HEK293 (cell line): ENCODE results near the gene FKRP.

Experiments used
- CTCF ChIA-PET: fragments of 350-600 bp; formaldehyde crosslinking; extraction: SDS; loops from one replicate; lab custom pipeline; 2021; ENCODE audit warnings: antibody characterized with exemption; lab: Yijun Ruan, JAX
- POLR2A ChIA-PET: fragments of 300-600 bp; formaldehyde crosslinking; extraction: SDS; loops from one replicate; lab custom pipeline; 2020; ENCODE audit warnings: antibody characterized with exemption, inconsistent platforms; lab: Yijun Ruan, JAX
- H3K27ac ChIP-seq: fragments of 200-500 bp; sonication (Bioruptor generic); 2 replicates; pipeline ENCODE4 v1.5.1; 2014; ENCODE audit warnings: low read depth, low read length, control low read depth, inconsistent platforms; ENCODE audit errors: extremely low read depth
- H3K36me3 ChIP-seq, 2 experiments: fragments of 200-500 bp in 1 of 2; sonication (Bioruptor generic) in 1 of 2; 1 replicate in 1 of 2; 2 replicates in 1 of 2; pipeline ENCODE4 v1.5.1; 2014 to 2017; ENCODE audit warnings: inconsistent platforms in 2 of 2, low read length in 2 of 2; ENCODE audit not compliant: control insufficient read depth in 2 of 2, insufficient read depth in 1 of 2
- H3K4me1 ChIP-seq: fragments of 200-500 bp; sonication (Bioruptor generic); 2 replicates; pipeline ENCODE4 v1.5.1; 2014; ENCODE audit warnings: mild to moderate bottlenecking, low read length, inconsistent platforms; ENCODE audit not compliant: control insufficient read depth, insufficient read depth
- H3K4me3 ChIP-seq: 2 replicates; pipeline ENCODE4 v1.5.1; 2011; ENCODE audit warnings: low read depth, mild to moderate bottlenecking, control low read depth, low read length, moderate library complexity
- H3K9me3 ChIP-seq: fragments of 200-500 bp; sonication (Bioruptor generic); 2 replicates; pipeline ENCODE4 v1.5.1; 2014; ENCODE audit warnings: low read depth, low read length, inconsistent platforms; ENCODE audit not compliant: control insufficient read depth, insufficient read depth
- HIC1 ChIP-seq: fragments of 450-650 bp; formaldehyde crosslinking; IDR thresholded peaks from 2 replicates; pipeline ENCODE4 v1.5.1; 2016; ENCODE audit warnings: missing biosample characterization, missing genetic modification characterization
- PATZ1 ChIP-seq: fragments of 450-650 bp; formaldehyde crosslinking; IDR thresholded peaks from 2 replicates; pipeline ENCODE4 v1.5.1; 2016; ENCODE audit warnings: missing biosample characterization, missing genetic modification characterization
- SETDB1 ChIP-seq: IDR thresholded peaks from one replicate; pipeline ENCODE4 v1.6.1; 2017; ENCODE audit warnings: mild to moderate bottlenecking, low read length, moderate library complexity, mixed read lengths; ENCODE audit not compliant: insufficient read length
- SP3 ChIP-seq: fragments of 450-650 bp; formaldehyde crosslinking; IDR thresholded peaks from 2 replicates; pipeline ENCODE4 v1.5.1; 2016; ENCODE audit warnings: missing biosample characterization, missing genetic modification characterization
- ZBTB7A ChIP-seq: fragments of 450-650 bp; formaldehyde crosslinking; IDR thresholded peaks from 2 replicates; pipeline ENCODE4 v1.5.1; 2016; ENCODE audit warnings: low read depth, missing biosample characterization, missing genetic modification characterization
- ZIC2 ChIP-seq: fragments of 450-650 bp; formaldehyde crosslinking; IDR thresholded peaks from 2 replicates; pipeline ENCODE4 v1.5.1; 2016; ENCODE audit warnings: missing biosample characterization, missing genetic modification characterization
- ZNF280C ChIP-seq: fragments of 450-650 bp; formaldehyde crosslinking; IDR thresholded peaks from 2 replicates; pipeline ENCODE4 v1.5.1; 2016; ENCODE audit warnings: missing biosample characterization, missing genetic modification characterization
- ZNF324 ChIP-seq: fragments of 450-650 bp; formaldehyde crosslinking; IDR thresholded peaks from 2 replicates; pipeline ENCODE4 v1.5.1; 2016; ENCODE audit warnings: missing biosample characterization, missing genetic modification characterization
- ZNF398 ChIP-seq: fragments of 450-650 bp; formaldehyde crosslinking; IDR thresholded peaks from 2 replicates; pipeline ENCODE4 v1.5.1; 2017; ENCODE audit warnings: missing biosample characterization, missing genetic modification characterization
- ZNF416 ChIP-seq: fragments of 450-650 bp; formaldehyde crosslinking; IDR thresholded peaks from 2 replicates; pipeline ENCODE4 v1.5.1; 2016; ENCODE audit warnings: missing biosample characterization, missing genetic modification characterization
- ZNF48 ChIP-seq: fragments of 450-650 bp; formaldehyde crosslinking; IDR thresholded peaks from 2 replicates; pipeline ENCODE4 v1.5.1; 2016; ENCODE audit warnings: missing biosample characterization, missing genetic modification characterization
- ZNF560 ChIP-seq: fragments of 450-650 bp; formaldehyde crosslinking; IDR thresholded peaks from 2 replicates; pipeline ENCODE4 v1.5.1; 2017; ENCODE audit warnings: missing biosample characterization, missing genetic modification characterization, borderline replicate concordance
- ZNF626 ChIP-seq: fragments of 450-650 bp; sonication (Bioruptor Pico); formaldehyde crosslinking; IDR thresholded peaks from 2 replicates; pipeline ENCODE4 v1.5.1; 2018; ENCODE audit warnings: missing biosample characterization, missing genetic modification characterization, inconsistent platforms
- ZNF654 ChIP-seq: fragments of 450-650 bp; formaldehyde crosslinking; IDR thresholded peaks from 2 replicates; pipeline ENCODE4 v1.5.1; 2016; ENCODE audit warnings: low read depth, missing biosample characterization, missing genetic modification characterization
- ZNF707 ChIP-seq: fragments of 450-650 bp; formaldehyde crosslinking; IDR thresholded peaks from 2 replicates; pipeline ENCODE4 v1.5.1; 2016; ENCODE audit warnings: missing biosample characterization, missing genetic modification characterization
- ZNF768 ChIP-seq: fragments of 450-650 bp; formaldehyde crosslinking; IDR thresholded peaks from 2 replicates; pipeline ENCODE4 v1.5.1; 2018; ENCODE audit warnings: missing biosample characterization, mild to moderate bottlenecking, missing genetic modification characterization
- ZNF776 ChIP-seq: fragments of 450-650 bp; formaldehyde crosslinking; IDR thresholded peaks from 2 replicates; pipeline ENCODE4 v1.5.0; 2017; ENCODE audit warnings: missing biosample characterization, missing genetic modification characterization, borderline replicate concordance
- ZNF843 ChIP-seq: fragments of 450-650 bp; formaldehyde crosslinking; IDR thresholded peaks from 2 replicates; pipeline ENCODE4 v1.5.1; 2016; ENCODE audit warnings: missing biosample characterization, missing genetic modification characterization

The FKRP gene

GRCh38 chr19:46756544-46756888 lies 10.7 kb downstream of the FKRP start:
- Histone ChIP-seq H3K4me3 (no peak overlapping the region), H3K27ac (no peak overlapping the region)
- TF ChIP-seq ZNF843 (tag by site-specific recombination) (no peak), ZNF280C (tag by site-specific recombination) (no peak), SP3 (no peak), ZNF324 (tag by site-specific recombination) (no peak)
- TF ChIP-seq, all 188 proteins: peak for 0
- peaks cover 3% of the 10 kb centered on the region for H3K4me1 ChIP-seq
- ChIA-PET POLR2A (no interaction called here), CTCF (interaction anchor here (0.6 to 3.0 kb wide), 16 partner anchors 11 to 578 kb away, joined by 3 to 83 read pairs (median 4); no protein-coding TSS in a partner anchor)
- peaks cover 19 to 32% of the 10 kb centered on the region in 2 experiments; a peak in 2 of 3 replicates for H3K36me3 ChIP-seq
- no peaks in the 10 kb centered on the region for H3K9me3 ChIP-seq

GRCh38 chr19:46759206-46759605 lies 13.3 kb downstream of the FKRP start:
- POLR2A ChIA-PET = interaction anchor here (1.3 kb wide), 1 partner anchor 158 kb away, joined by 3 read pairs; the partner anchor contains the start of gene CALM3
- Histone ChIP-seq H3K36me3 (peaks cover 16 to 23% of the 10 kb centered on the region in 2 experiments; a peak in 2 of 3 replicates), H3K27ac (no peak overlapping the region), H3K4me1 (peaks cover 3% of the 10 kb centered on the region), H3K4me3 (no peak overlapping the region), H3K9me3 (no peaks in the 10 kb centered on the region)
- CTCF ChIA-PET = interaction anchor here (0.7 to 3.0 kb wide), 7 partner anchors 10 to 370 kb away, joined by 3 to 83 read pairs (median 10); no protein-coding TSS in a partner anchor
- TF ChIP-seq ZNF707 (tag by site-specific recombination) (no peak), PATZ1 (tag by site-specific recombination) (no peak), HIC1 (no peak), ZNF626 (no peak), ZNF768 (tag by site-specific recombination) (no peak), SETDB1 (no peak), ZNF654 (tag by site-specific recombination) (no peak), ZIC2 (tag by site-specific recombination) (no peak), ZNF398 (tag by site-specific recombination) (no peak), ZNF776 (tag by site-specific recombination) (no peak), ZNF560 (no peak), ZNF48 (tag by site-specific recombination) (no peak), ZNF416 (tag by site-specific recombination) (no peak), ZBTB7A (no peak)
